K562 treated with DMSO at 1 percent for 48 hours (cell line): ENCODE measurements around the gene MMP17. TPM values are rescaled to one million over a fixed set of nuclear protein-coding genes. Genes with fewer than 3 reads are reported as not detected.

Source experiments
- total RNA-seq: library from RNA; unstranded; fragments of 300-600 nt; gene quantifications from 2 replicates; pipeline ENCODE4 v1.2.3, GENCODE V29; 2022; ENCODE audit warnings: low replicate concordance; ENCODE audit errors: extremely low read depth

Gene MMP17
- total RNA-seq, result not detected in 2 replicates

GRCh38 chr12:131827961-131828534 lies at the start of gene MMP17:
TSS of gene MMP17 (plus strand) at chr12:131828393. CDS start at chr12:131828495, 102 bp downstream.

GRCh38 chr12:131894313-131894860 lies 66.2 kb downstream of the MMP17 start, which contains the start of gene ULK1:
TSS of gene ULK1 (plus strand) at chr12:131894622. CDS start at chr12:131895002, 380 bp downstream.

Other genes with a start within 250 kb of the MMP17 start
- gene SFSWAP, start 117.3 kb upstream of the MMP17 start, total RNA-seq, result not detected in 2 replicates
- 111 TPM in 1 of 2 replicates, not detected in the other for gene ULK1, start 66.2 kb downstream of the MMP17 start, total RNA-seq
- gene PUS1, start 100.9 kb downstream of the MMP17 start, total RNA-seq, result not detected in 2 replicates
- gene EP400, start 121.5 kb downstream of the MMP17 start, total RNA-seq, result 92.9 TPM in 1 of 2 replicates, not detected in the other